ENCODE measurements around the gene RAB17. TPM values are rescaled to one million over a fixed set of nuclear protein-coding genes. Genes with fewer than 3 reads are reported as not detected.

RAB17 gene
- polyA plus RNA-seq, 1 experiment, result 0.10 TPM

DNA sequence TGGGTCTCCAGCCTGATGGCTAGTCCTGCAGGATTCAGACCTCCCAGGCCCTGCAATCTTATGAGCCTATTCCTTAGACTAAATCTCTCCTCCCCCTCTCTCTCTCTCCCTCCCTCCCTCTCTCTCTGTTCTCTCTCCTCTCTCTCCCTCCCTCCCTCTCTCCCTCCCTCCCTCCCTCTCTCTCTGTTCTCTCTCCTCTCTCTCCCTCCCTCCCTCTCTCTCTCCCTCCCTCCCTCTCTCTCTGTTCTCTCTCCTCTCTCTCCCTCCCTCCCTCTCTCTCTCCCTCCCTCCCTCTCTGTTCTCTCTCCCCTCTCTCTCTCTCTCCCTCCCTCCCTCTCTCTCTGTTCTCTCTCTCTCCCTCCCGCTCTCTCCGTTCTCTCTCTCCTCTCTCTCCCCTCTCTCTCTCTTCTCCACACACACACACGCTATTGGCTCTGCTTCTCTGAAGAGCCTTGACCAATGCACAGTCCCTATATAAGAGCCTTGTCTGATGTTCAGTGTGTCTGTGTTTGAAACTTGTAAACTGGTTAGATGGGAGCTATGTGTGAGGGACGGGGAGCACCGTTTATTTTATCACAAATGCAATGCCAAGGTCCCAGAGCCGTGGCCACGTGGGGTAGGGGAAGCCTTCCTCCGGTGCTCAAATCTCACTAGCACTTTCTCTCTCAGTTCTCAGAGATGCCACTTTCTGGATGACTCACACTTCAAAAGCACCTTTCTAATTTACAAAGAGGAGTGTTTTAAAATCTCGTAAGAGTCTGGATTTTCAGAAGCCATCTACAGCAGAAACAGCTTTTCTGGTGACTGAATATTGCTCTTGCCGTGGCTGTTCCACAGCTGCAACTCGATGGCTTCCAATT, 33.5 kb downstream of the RAB17 start:
- Histone ChIP-seq H3K9me3 (ENCODE audit: control insufficient read depth, insufficient read depth, low read length) (peaks cover 19% of the 10 kb centered on the region; the same call in 1 of the 2 replicates), H3K4me3 (ENCODE audit: low read depth, low read length) (no peak overlapping the region), H3K27ac (ENCODE audit: low read depth, low read length) (no peak overlapping the region), H3K27me3 (ENCODE audit: control insufficient read depth, insufficient read depth, low read length) (no peaks in the 10 kb centered on the region)
- ChIA-PET POLR2A (no interaction called here), CTCF (interaction anchor here (0.9 to 1.9 kb wide), 3 partner anchors 15 to 135 kb away, joined by 3 to 14 read pairs (median 6); no protein-coding TSS in a partner anchor)
- no peak for DNase-seq (ENCODE audit: low read depth, low spot score)
- TF ChIP-seq, protein P1, sequence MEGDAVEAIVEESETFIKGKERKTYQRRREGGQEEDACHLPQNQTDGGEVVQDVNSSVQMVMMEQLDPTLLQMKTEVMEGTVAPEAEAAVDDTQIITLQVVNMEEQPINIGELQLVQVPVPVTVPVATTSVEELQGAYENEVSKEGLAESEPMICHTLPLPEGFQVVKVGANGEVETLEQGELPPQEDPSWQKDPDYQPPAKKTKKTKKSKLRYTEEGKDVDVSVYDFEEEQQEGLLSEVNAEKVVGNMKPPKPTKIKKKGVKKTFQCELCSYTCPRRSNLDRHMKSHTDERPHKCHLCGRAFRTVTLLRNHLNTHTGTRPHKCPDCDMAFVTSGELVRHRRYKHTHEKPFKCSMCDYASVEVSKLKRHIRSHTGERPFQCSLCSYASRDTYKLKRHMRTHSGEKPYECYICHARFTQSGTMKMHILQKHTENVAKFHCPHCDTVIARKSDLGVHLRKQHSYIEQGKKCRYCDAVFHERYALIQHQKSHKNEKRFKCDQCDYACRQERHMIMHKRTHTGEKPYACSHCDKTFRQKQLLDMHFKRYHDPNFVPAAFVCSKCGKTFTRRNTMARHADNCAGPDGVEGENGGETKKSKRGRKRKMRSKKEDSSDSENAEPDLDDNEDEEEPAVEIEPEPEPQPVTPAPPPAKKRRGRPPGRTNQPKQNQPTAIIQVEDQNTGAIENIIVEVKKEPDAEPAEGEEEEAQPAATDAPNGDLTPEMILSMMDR (IDR thresholded peaks at IDR 0.05; ENCODE audit: low read depth, low read length), result no peak

DNA sequence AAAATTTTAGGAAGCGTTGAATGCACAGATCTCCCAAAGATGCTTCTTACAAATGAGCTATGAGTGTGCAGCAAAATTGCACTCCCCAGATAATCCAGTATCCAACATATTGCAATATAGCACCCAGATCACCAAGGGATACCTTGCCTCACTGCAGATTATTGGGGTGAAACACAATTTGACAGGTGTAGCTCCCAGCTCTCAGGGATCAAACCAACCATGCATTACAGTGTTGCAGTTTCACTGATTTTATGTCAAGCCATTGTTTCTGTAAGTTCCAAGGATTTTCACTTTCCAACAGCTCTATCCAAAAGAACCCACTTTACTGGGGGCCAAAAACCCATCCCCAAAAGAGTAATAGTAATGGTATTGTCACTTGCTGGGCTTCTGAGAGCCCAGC, 35.0 kb downstream of the RAB17 start:
- POLR2A ChIA-PET, result interaction anchor here (0.7 kb wide), 1 partner anchor 29 kb away, joined by 3 read pairs; no protein-coding TSS in a partner anchor
- DNase-seq (ENCODE audit: low read depth, low spot score), result no peak

DNA sequence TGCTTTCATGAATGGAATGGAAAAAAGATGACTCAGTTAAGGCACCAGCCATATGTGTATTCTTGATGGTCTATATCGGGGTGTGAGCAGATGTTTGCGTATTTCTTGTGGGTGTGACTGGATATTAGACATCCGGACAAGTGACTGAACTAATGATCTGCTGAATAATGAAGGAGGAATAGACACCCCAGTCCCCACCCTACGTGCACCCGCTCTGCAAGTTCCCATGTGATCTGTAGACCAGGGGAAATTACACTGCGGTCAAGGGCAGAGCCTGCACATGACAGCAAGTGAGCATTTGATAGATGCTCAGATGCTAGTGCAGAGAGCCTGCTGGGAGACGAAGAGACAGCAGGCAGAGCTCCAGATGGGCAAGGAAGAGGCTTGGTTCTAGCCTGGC, 36.6 kb downstream of the RAB17 start:
- ChIA-PET POLR2A (no interaction called here), CTCF (interaction anchor here (1.6 to 2.9 kb wide), 2 partner anchors 19 to 192 kb away, joined by 3 to 10 read pairs; no protein-coding TSS in a partner anchor)
- no peak for DNase-seq (ENCODE audit: low read depth, low spot score)
- Histone ChIP-seq H3K4me3 (ENCODE audit: low read depth, low read length) (no peak overlapping the region), H3K27ac (ENCODE audit: low read depth, low read length) (no peak overlapping the region), H3K9me3 (ENCODE audit: control insufficient read depth, insufficient read depth, low read length) (peaks cover 19% of the 10 kb centered on the region; the same call in 1 of the 2 replicates), H3K27me3 (ENCODE audit: control insufficient read depth, insufficient read depth, low read length) (no peaks in the 10 kb centered on the region)
- TF ChIP-seq, protein P1 (IDR thresholded peaks at IDR 0.05; ENCODE audit: low read depth, low read length), result no peak

More for the DNA sequence above, 35.0 kb downstream of the RAB17 start:
- Histone ChIP-seq H3K4me3 (ENCODE audit: low read depth, low read length) (no peak overlapping the region), H3K27ac (ENCODE audit: low read depth, low read length) (no peak overlapping the region), H3K9me3 (ENCODE audit: control insufficient read depth, insufficient read depth, low read length) (peaks cover 19% of the 10 kb centered on the region; the same call in 1 of the 2 replicates), H3K27me3 (ENCODE audit: control insufficient read depth, insufficient read depth, low read length) (no peaks in the 10 kb centered on the region)
- CTCF ChIA-PET, result interaction anchor here (0.8 to 2.9 kb wide), 5 partner anchors 16 to 220 kb away, joined by 3 to 10 read pairs (median 5); no protein-coding TSS in a partner anchor
- TF ChIP-seq, protein P1 (IDR thresholded peaks at IDR 0.05; ENCODE audit: low read depth, low read length), result no peak

DNA sequence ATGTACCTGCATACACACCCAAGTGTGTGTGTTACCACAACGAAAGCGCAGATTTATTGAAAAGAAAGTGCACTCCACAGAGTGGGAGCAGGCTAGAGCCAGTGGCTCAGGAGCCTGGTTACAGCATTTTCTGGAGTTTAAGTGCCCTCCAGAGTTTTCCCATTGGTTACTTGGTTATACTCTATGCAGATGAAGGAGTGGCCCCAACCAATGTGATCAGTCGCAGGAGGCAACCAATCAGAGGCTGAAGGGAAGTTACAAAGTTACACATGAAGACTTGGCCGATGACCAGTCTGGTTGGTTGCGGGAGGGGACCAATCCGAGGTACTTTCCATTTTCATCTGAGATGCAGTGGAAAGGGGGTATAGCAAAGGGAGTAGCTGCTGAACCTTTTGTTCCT, 37.6 kb downstream of the RAB17 start:
- CTCF ChIA-PET, result interaction anchor here (1.4 to 1.6 kb wide), 2 partner anchors 19 to 20 kb away, joined by 3 to 6 read pairs; no protein-coding TSS in a partner anchor
- Histone ChIP-seq H3K9me3 (ENCODE audit: control insufficient read depth, insufficient read depth, low read length) (peaks cover 19% of the 10 kb centered on the region; the same call in 1 of the 2 replicates), H3K4me3 (ENCODE audit: low read depth, low read length) (no peak overlapping the region), H3K27me3 (ENCODE audit: control insufficient read depth, insufficient read depth, low read length) (no peaks in the 10 kb centered on the region), H3K27ac (ENCODE audit: low read depth, low read length) (no peak overlapping the region)
- DNase-seq (ENCODE audit: low read depth, low spot score), result no peak
- TF ChIP-seq, protein P1 (IDR thresholded peaks at IDR 0.05; ENCODE audit: low read depth, low read length), result no peak
- POLR2A ChIA-PET, result no interaction called here

Measured in AG04450 (cell line).